ENCODE data around the gene ENKUR. TPM values are rescaled to one million over a fixed set of nuclear protein-coding genes. Genes with fewer than 3 reads are reported as not detected.

The ENKUR gene
- total RNA-seq, 2 donors from 2014 or later, result not detected

GRCh38 chr10:24947304-24948097 is 68.5 kb downstream of the ENKUR start:
- no peaks in the 10 kb centered on the region for H3K27me3 Mint-ChIP-seq (ENCODE audit: low read depth)
- no peak for DNase-seq
- no peaks in the 10 kb centered on the region for H3K9me3 Mint-ChIP-seq
- H3K4me3 Mint-ChIP-seq, result no peak overlapping the region
- H3K36me3 Mint-ChIP-seq (ENCODE audit: insufficient read depth in 2 of 2), result no peaks in the 10 kb centered on the region
- peak; percentile 81 to 87 for ATAC-seq (replicated peaks in 1 of 2)
- H3K4me1 Mint-ChIP-seq (ENCODE audit: low read depth), result peaks cover 26% of the 10 kb centered on the region
- H3K27ac Mint-ChIP-seq, result no peak overlapping the region

- no peaks in the 10 kb centered on the region for H3K36me3 Mint-ChIP-seq (ENCODE audit: insufficient read depth in 2 of 2)
- H3K4me1 Mint-ChIP-seq (ENCODE audit: low read depth), result peaks cover 15% of the 10 kb centered on the region
- no peak overlapping the region for H3K27ac Mint-ChIP-seq
- H3K27me3 Mint-ChIP-seq (ENCODE audit: low read depth), result no peaks in the 10 kb centered on the region
- DNase-seq (no peak), ATAC-seq (replicated peaks in 1 of 2) (no peak)
- H3K9me3 Mint-ChIP-seq, result no peaks in the 10 kb centered on the region
- H3K4me3 Mint-ChIP-seq, result no peak overlapping the region
These were observed 71.3 kb downstream of the ENKUR start for GRCh38 chr10:24944512-24945255.

GRCh38 chr10:24938525-24938924 is 77.4 kb downstream of the ENKUR start:
- no peaks in the 10 kb centered on the region for H3K9me3 Mint-ChIP-seq
- no peak for DNase-seq
- H3K36me3 Mint-ChIP-seq (ENCODE audit: insufficient read depth in 2 of 2), result no peaks in the 10 kb centered on the region
- H3K27me3 Mint-ChIP-seq (ENCODE audit: low read depth), result no peaks in the 10 kb centered on the region
- H3K4me3 Mint-ChIP-seq, result no peak overlapping the region
- H3K4me1 Mint-ChIP-seq (ENCODE audit: low read depth), result no peaks in the 10 kb centered on the region
- H3K27ac Mint-ChIP-seq, result no peak overlapping the region
- ATAC-seq (replicated peaks in 1 of 2), result no peak

GRCh38 chr10:24938076-24938475 is 77.9 kb downstream of the ENKUR start:
- Mint-ChIP-seq H3K4me1 (ENCODE audit: low read depth) (no peaks in the 10 kb centered on the region), H3K27me3 (ENCODE audit: low read depth) (no peaks in the 10 kb centered on the region), H3K4me3 (no peak overlapping the region), H3K27ac (no peak overlapping the region), H3K36me3 (ENCODE audit: insufficient read depth in 2 of 2) (no peaks in the 10 kb centered on the region), H3K9me3 (no peaks in the 10 kb centered on the region)
- no peak for ATAC-seq (replicated peaks in 1 of 2)
- DNase-seq, result no peak

GRCh38 chr10:24935504-24936292 is 80.3 kb downstream of the ENKUR start:
- Mint-ChIP-seq H3K9me3 (no peaks in the 10 kb centered on the region), H3K36me3 (ENCODE audit: insufficient read depth in 2 of 2) (no peaks in the 10 kb centered on the region), H3K4me1 (ENCODE audit: low read depth) (no peaks in the 10 kb centered on the region), H3K27me3 (ENCODE audit: low read depth) (no peaks in the 10 kb centered on the region), H3K4me3 (no peak overlapping the region), H3K27ac (no peak overlapping the region)
- ATAC-seq (replicated peaks in 1 of 2), result peak; percentile 25 to 53
- DNase-seq, result no peak

Other genes starting within 250 kb of the ENKUR start
- gene PRTFDC1, start 63.6 kb downstream of the ENKUR start, total RNA-seq, result under 1 TPM; 0.46 to 0.49 TPM
- 1 to 10 TPM; 4.2 to 6.0 TPM for gene THNSL1, start 454 bp upstream of the ENKUR start, total RNA-seq
- gene GPR158, start 158.8 kb upstream of the ENKUR start, total RNA-seq, result not detected